HEK293 (cell line): ENCODE results near the gene ART5.

Experiments
- CTCF ChIP-seq: fragments of 450-650 bp; formaldehyde crosslinking; IDR thresholded peaks from 2 replicates; pipeline ENCODE4 v1.5.1; 2016; ENCODE audit warnings: missing biosample characterization, missing genetic modification characterization
- PRDM10 ChIP-seq: fragments of 450-650 bp; formaldehyde crosslinking; IDR thresholded peaks from 2 replicates; pipeline ENCODE4 v1.5.1; 2016; ENCODE audit warnings: missing biosample characterization, missing genetic modification characterization
- SP3 ChIP-seq: fragments of 450-650 bp; formaldehyde crosslinking; IDR thresholded peaks from 2 replicates; pipeline ENCODE4 v1.5.1; 2016; ENCODE audit warnings: missing biosample characterization, missing genetic modification characterization
- ZNF214 ChIP-seq: fragments of 450-650 bp; formaldehyde crosslinking; IDR thresholded peaks from 2 replicates; pipeline ENCODE4 v1.5.1; 2017; ENCODE audit warnings: missing biosample characterization, mild to moderate bottlenecking, missing genetic modification characterization, borderline replicate concordance
- ZNF239 ChIP-seq: fragments of 450-650 bp; formaldehyde crosslinking; IDR thresholded peaks from 2 replicates; pipeline ENCODE4 v1.5.1; 2016; ENCODE audit warnings: missing biosample characterization, missing genetic modification characterization
- ZNF274 ChIP-seq, 2 experiments: fragments of 200-500 bp in 1 of 2; fragments of 450-650 bp in 1 of 2; sonication (Bioruptor generic) in 1 of 2; formaldehyde crosslinking in 1 of 2; IDR thresholded peaks; 2 replicates each; pipeline versions ENCODE4 v1.5.1 to v1.6.1; 2014 to 2016; ENCODE audit warnings: borderline replicate concordance in 1 of 2, inconsistent platforms in 1 of 2, low read length in 1 of 2, missing biosample characterization in 1 of 2, missing genetic modification characterization in 1 of 2
- ZNF398 ChIP-seq: fragments of 450-650 bp; formaldehyde crosslinking; IDR thresholded peaks from 2 replicates; pipeline ENCODE4 v1.5.1; 2017; ENCODE audit warnings: missing biosample characterization, missing genetic modification characterization
- ZNF76 ChIP-seq: fragments of 450-650 bp; formaldehyde crosslinking; IDR thresholded peaks from 2 replicates; pipeline ENCODE4; 2016; ENCODE audit warnings: low read depth, missing biosample characterization, missing genetic modification characterization, borderline replicate concordance
- TF ChIP-seq, protein P1 (sequence below): fragments of 450-650 bp; formaldehyde crosslinking; IDR thresholded peaks from 2 replicates; pipeline ENCODE4 v1.5.1; 2016; ENCODE audit warnings: missing biosample characterization, missing genetic modification characterization
- TF ChIP-seq, protein P2 (sequence below): fragments of 450-650 bp; formaldehyde crosslinking; IDR thresholded peaks from 2 replicates; pipeline ENCODE4 v1.5.1; 2016; ENCODE audit warnings: missing biosample characterization, missing genetic modification characterization

DNA sequence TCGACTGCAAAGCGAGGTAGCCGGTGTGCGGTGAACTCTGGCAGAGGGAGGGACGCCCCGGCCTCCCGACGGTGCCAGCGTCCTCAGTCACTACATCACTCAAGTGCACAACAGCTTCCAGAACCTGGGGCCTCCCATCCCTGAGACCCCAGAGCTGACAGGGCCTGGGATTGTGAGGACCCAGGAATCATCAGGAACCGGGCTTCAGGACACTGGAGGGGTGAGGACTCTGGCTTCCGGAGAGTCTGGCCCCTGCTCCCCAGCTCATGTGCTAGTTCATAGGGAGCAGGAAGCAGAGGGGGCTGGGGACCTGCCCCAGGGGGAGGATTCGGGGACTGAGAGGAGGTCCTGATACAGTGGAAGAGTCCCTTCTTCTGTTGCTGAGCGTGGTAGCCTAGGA lies 4.6 kb downstream of the ART5 start:
- TF ChIP-seq, protein P1, sequence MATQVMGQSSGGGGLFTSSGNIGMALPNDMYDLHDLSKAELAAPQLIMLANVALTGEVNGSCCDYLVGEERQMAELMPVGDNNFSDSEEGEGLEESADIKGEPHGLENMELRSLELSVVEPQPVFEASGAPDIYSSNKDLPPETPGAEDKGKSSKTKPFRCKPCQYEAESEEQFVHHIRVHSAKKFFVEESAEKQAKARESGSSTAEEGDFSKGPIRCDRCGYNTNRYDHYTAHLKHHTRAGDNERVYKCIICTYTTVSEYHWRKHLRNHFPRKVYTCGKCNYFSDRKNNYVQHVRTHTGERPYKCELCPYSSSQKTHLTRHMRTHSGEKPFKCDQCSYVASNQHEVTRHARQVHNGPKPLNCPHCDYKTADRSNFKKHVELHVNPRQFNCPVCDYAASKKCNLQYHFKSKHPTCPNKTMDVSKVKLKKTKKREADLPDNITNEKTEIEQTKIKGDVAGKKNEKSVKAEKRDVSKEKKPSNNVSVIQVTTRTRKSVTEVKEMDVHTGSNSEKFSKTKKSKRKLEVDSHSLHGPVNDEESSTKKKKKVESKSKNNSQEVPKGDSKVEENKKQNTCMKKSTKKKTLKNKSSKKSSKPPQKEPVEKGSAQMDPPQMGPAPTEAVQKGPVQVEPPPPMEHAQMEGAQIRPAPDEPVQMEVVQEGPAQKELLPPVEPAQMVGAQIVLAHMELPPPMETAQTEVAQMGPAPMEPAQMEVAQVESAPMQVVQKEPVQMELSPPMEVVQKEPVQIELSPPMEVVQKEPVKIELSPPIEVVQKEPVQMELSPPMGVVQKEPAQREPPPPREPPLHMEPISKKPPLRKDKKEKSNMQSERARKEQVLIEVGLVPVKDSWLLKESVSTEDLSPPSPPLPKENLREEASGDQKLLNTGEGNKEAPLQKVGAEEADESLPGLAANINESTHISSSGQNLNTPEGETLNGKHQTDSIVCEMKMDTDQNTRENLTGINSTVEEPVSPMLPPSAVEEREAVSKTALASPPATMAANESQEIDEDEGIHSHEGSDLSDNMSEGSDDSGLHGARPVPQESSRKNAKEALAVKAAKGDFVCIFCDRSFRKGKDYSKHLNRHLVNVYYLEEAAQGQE (tag by site-specific recombination): no peak
- TF ChIP-seq CTCF: no peak
- no peak for TF ChIP-seq SP3 (tag by site-specific recombination)
- TF ChIP-seq PRDM10 (tag by site-specific recombination): no peak
- TF ChIP-seq ZNF398 (tag by site-specific recombination): no peak
- no peak for TF ChIP-seq ZNF274 (IDR thresholded peaks at IDR 0.05; ENCODE audit: low read length)
- no peak for TF ChIP-seq ZNF274 (tag by site-specific recombination; IDR thresholded peaks at IDR 0.05; ENCODE audit: borderline replicate concordance)
- no peak for TF ChIP-seq ZNF76 (tag by site-specific recombination)
- TF ChIP-seq ZNF239: no peak
- TF ChIP-seq ZNF214: no peak
- TF ChIP-seq, protein P2, sequence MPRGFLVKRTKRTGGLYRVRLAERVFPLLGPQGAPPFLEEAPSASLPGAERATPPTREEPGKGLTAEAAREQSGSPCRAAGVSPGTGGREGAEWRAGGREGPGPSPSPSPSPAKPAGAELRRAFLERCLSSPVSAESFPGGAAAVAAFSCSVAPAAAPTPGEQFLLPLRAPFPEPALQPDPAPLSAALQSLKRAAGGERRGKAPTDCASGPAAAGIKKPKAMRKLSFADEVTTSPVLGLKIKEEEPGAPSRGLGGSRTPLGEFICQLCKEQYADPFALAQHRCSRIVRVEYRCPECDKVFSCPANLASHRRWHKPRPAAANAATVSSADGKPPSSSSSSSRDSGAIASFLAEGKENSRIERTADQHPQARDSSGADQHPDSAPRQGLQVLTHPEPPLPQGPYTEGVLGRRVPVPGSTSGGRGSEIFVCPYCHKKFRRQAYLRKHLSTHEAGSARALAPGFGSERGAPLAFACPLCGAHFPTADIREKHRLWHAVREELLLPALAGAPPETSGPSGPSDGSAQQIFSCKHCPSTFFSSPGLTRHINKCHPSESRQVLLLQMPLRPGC (tag by site-specific recombination): no peak
